ENCODE results near the gene TSPEAR.

- TF ChIP-seq CTCF (IDR thresholded peaks at IDR 0.05) = no peak
- TF ChIP-seq, protein P1, sequence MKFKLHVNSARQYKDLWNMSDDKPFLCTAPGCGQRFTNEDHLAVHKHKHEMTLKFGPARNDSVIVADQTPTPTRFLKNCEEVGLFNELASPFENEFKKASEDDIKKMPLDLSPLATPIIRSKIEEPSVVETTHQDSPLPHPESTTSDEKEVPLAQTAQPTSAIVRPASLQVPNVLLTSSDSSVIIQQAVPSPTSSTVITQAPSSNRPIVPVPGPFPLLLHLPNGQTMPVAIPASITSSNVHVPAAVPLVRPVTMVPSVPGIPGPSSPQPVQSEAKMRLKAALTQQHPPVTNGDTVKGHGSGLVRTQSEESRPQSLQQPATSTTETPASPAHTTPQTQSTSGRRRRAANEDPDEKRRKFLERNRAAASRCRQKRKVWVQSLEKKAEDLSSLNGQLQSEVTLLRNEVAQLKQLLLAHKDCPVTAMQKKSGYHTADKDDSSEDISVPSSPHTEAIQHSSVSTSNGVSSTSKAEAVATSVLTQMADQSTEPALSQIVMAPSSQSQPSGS (CRISPR knock-in tag; IDR thresholded peaks at IDR 0.05; ENCODE audit: borderline replicate concordance, low read depth) = no peak
These were observed 247.0 kb downstream of the TSPEAR start for GRCh38 chr21:44464351-44464750.
